Measurements from ENCODE around the gene SPATA19.

SPATA19 gene

DNA sequence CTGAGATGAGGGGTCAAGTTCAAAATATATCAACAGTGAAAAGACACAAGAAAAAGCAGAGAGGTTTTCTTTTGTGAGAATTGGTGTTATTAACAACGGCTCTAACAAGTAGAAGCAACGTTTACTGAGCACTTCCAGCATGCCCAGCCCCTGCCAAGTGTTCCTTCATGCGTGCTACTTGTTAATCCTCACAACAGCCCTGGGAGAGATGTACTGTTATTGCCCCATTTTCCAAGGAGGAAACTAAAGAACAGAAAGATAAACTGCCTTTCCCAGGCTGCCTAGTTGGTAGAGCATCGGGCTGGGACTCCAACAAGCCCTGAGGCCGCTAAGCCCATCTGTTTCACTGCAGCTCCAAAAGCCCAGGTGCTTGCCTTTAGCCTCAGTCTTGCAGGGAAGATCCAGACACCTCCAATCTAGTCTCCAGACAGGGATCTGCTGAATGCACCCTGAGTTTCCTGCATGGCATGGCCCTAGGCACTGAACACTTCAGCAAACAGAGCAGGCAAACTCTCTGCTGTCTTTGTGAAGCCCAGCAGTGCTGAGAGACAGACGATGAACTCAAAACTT is 25.5 kb downstream of the SPATA19 start:
- H3K4me3 ChIP-seq (ENCODE audit: low read depth, low read length) = no peak overlapping the region
- no peaks in the 10 kb centered on the region for H3K36me3 ChIP-seq
- no peak for DNase-seq
- H3K9me3 ChIP-seq (ENCODE audit: severe bottlenecking) = no peaks in the 10 kb centered on the region
- H3K27ac ChIP-seq = no peak overlapping the region
- TF ChIP-seq, protein P1, sequence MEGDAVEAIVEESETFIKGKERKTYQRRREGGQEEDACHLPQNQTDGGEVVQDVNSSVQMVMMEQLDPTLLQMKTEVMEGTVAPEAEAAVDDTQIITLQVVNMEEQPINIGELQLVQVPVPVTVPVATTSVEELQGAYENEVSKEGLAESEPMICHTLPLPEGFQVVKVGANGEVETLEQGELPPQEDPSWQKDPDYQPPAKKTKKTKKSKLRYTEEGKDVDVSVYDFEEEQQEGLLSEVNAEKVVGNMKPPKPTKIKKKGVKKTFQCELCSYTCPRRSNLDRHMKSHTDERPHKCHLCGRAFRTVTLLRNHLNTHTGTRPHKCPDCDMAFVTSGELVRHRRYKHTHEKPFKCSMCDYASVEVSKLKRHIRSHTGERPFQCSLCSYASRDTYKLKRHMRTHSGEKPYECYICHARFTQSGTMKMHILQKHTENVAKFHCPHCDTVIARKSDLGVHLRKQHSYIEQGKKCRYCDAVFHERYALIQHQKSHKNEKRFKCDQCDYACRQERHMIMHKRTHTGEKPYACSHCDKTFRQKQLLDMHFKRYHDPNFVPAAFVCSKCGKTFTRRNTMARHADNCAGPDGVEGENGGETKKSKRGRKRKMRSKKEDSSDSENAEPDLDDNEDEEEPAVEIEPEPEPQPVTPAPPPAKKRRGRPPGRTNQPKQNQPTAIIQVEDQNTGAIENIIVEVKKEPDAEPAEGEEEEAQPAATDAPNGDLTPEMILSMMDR (IDR thresholded peaks at IDR 0.05; ENCODE audit: low read depth, low read length) = no peak
- H3K27me3 ChIP-seq (ENCODE audit: insufficient read depth, low read depth, severe bottlenecking) = peaks cover 3% of the 10 kb centered on the region

DNA sequence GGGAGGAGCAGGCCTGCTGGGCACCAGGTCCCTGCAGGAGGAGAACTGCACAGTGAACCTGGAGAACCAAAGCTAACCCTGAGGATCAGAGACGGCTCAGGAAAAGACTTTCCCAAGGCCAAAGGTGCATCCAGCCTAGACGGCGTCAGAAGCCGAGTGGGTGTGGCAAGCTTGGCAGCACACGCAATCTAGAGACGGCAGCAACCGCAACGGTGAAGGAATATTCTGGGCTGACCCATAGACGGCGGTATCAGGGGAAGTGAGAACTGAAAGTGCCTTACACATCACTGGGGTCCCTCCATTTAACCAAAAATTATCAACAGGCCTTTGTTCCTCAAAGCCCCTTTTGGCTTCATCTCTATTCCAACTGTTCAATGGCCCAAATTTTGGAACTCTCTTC is 26.2 kb downstream of the SPATA19 start:
- H3K27ac ChIP-seq = no peak overlapping the region
- H3K9me3 ChIP-seq (ENCODE audit: severe bottlenecking) = no peaks in the 10 kb centered on the region
- H3K27me3 ChIP-seq (ENCODE audit: insufficient read depth, low read depth, severe bottlenecking) = peaks cover 3% of the 10 kb centered on the region
- H3K4me3 ChIP-seq (ENCODE audit: low read depth, low read length) = no peak overlapping the region
- DNase-seq = no peak
- H3K36me3 ChIP-seq = no peaks in the 10 kb centered on the region
- TF ChIP-seq, protein P1 (IDR thresholded peaks at IDR 0.05; ENCODE audit: low read depth, low read length) = no peak

DNA sequence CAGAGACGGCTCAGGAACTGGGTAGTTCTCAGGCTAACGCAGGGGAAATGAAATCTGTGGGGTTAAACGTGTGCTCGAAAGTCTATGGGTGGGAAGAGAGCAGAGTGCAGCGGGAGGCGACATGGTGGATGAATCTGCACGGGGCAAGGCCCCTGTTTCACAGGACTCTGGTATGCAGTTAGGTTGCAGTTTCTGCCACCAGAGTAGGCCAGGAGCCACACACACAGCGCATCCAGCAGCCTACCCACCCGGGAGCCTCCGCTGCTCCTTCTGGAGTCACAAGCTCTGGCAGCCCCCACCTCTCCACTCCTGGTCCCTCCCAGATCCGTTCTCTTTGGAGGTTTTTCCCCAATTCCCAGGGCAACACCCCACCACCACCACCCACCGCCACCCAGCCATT is 27.0 kb downstream of the SPATA19 start:
- H3K27ac ChIP-seq = no peak overlapping the region
- H3K4me3 ChIP-seq (ENCODE audit: low read depth, low read length) = no peak overlapping the region
- H3K36me3 ChIP-seq = no peaks in the 10 kb centered on the region
- no peak for DNase-seq
- TF ChIP-seq, protein P1 (IDR thresholded peaks at IDR 0.05; ENCODE audit: low read depth, low read length) = no peak
- H3K27me3 ChIP-seq (ENCODE audit: insufficient read depth, low read depth, severe bottlenecking) = peaks cover 3% of the 10 kb centered on the region
- peaks cover 2% of the 10 kb centered on the region for H3K9me3 ChIP-seq (ENCODE audit: severe bottlenecking)

DNA sequence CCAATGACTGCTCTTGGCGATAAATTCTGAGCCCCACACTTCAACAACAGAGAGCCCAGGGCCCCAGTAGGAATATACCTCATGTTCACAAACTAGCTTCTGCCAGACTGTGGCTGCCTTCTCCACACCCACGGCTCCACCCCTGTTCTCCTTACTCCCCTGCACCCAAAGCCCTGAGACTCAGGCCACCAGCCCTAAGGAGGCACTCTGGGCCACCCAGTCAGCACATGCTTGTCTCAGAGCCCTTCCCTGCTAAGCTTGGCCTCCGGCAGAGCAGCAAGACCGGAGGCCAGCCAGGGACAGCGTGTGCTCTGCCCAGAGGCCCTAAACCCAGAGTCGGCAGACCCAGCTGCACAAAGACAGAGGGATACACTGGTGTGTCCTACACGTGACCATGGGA is 27.9 kb downstream of the SPATA19 start:
- peaks cover 3% of the 10 kb centered on the region for H3K27me3 ChIP-seq (ENCODE audit: insufficient read depth, low read depth, severe bottlenecking)
- H3K9me3 ChIP-seq (ENCODE audit: severe bottlenecking) = peaks cover 2% of the 10 kb centered on the region
- no peak overlapping the region for H3K4me3 ChIP-seq (ENCODE audit: low read depth, low read length)
- TF ChIP-seq, protein P1 (IDR thresholded peaks at IDR 0.05; ENCODE audit: low read depth, low read length) = no peak
- H3K36me3 ChIP-seq = no peaks in the 10 kb centered on the region
- H3K27ac ChIP-seq = no peak overlapping the region
- DNase-seq = no peak

DNA sequence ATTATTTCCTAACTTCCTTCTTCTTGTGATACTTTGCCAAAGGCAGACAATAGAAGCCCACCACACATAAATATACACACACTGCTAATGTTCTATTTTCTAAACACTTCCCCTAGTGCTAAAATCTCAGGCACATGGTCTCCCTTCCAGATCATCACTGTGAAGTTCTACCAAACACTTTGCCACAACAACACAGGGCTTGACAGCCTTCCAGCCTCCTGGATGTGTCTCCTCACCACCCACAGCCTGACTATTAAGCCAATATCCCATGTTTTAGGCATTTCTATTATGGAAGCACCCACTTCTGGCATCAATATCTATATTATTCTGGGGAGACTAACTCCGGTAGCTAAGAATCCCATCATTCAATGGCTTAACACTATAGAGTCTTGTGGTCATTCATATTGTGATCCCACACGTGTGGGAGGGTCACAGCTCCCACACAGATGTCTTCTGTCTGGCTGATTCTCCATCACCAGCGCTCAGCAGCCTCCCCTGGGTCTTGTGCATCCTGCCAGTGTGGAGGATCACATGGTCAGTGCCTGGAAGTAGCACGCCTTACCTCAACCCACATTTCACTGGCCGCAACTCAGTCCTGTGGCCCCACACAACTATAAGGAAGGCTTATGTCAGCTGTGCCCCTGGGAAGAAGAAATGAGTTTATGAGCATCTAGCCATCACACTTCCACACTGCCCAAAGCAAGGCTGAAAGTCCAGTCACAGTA is 29.0 kb downstream of the SPATA19 start:
- peaks cover 2% of the 10 kb centered on the region for H3K9me3 ChIP-seq (ENCODE audit: severe bottlenecking)
- TF ChIP-seq, protein P1 (IDR thresholded peaks at IDR 0.05; ENCODE audit: low read depth, low read length) = no peak
- no peaks in the 10 kb centered on the region for H3K36me3 ChIP-seq
- H3K4me3 ChIP-seq (ENCODE audit: low read depth, low read length) = no peak overlapping the region
- no peak for DNase-seq
- no peak overlapping the region for H3K27ac ChIP-seq
- peaks cover 5% of the 10 kb centered on the region for H3K27me3 ChIP-seq (ENCODE audit: insufficient read depth, low read depth, severe bottlenecking)

Measured in WERI-Rb-1 (cell line).